ENCODE data around the gene NCR3LG1.

NCR3LG1 gene

DNA sequence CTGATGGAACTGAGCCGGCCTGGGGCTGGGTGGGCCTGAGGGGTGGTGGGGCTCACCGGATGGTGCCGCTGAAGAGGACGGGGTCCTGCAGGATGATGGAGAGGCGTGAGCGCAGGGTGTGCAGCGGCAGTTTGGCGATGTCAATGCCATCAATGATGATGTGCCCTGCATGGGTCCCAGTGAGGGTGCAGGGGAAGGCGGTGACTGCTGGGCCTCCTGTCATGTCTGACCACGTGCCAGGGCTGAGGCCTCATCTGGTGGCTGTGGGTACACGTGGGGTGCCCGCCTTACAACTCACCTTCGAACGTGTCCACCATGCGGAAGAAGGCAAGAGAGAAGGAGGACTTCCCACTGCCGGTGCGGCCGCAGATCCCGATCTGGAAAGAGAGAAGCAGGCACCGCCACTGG, 44.0 kb downstream of the NCR3LG1 start:
- no peak for DNase-seq

DNA sequence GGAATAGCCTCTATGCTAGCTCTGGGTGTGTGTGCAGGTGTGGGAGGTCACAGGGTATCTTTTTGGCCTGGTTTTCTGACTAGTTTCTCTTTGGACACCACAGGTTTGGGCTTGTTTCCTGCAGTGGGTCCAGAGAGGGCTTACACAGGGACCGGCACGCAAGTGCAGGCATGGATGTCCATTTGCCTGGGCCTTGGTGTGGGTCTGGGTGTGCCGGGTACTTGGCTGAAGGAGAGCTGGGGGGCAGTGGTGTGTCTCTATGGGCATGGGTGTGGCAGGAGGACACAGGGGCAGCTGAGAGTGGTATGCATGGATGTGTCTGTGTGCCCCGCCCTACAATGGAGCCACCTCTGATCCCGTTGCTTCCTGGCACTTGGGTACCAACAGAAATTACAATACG, 44.4 kb downstream of the NCR3LG1 start:
- DNase-seq, result no peak

DNA sequence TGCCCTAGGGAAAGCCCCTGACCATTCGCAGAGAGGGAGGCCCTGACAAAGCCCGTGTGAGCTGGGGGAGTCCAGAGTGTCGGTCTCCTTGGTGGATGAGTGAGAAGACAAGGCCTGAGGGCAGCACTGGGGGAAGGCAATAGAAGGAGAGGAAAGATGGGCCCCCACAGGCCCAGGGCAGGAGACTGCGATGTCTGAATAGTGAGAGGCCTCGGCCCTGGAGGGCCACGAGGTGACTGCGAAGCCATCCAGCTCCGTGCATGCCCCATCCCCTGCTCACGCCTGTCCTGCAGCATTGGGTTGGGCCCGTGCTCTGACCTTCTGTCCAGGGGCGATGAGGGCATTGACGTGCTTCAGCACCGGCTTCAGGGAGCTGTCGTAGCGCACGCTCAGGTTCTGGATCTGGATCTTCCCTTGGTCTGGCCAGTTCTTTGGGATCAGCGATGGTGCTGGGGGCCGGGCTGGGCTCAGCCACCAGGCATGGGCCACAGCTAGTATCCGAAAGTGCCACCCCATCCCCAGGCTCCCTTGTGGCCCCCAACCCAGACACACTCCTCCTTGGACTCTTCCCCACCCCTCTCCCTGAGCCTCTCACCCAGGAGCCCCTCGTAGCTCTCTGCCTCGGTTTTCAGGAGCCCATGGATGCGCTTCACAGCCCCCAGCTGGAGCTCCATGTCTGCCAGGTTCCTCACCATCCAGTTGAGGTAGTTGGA, 45.2 kb downstream of the NCR3LG1 start:
- DNase-seq, result no peak

DNA sequence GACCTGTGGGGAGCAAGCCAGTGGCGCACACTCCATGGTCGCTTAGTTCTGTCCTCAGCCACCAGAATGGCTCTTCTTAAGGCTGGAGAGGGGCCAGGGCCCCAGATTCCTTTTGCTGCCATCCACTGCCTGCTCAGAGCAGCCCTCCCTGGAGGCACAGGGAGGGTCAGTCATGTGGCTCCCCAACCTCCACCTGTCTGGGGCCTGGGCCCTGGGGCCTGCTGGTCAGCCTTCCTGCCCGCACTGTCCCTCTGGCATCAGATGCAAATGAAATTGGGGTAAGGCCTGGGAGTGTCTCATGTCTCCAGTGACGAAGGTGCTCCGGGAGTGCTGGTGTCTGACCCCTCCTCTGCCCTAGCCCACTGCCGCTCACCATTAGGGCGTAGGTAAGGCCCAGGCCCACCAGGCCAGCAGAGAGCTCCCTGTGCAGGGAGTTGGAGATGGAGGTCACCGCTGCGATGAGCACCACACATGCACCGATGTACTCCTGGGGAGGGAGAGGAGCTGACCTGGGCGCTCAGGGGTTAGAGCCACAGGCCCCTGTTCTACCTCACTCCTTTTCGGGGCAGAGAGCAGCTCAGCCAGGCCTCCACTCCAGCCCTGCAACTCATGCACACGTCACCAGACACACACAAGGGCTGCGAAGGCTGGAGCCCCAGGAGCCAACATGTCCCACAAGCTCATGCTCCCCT, 45.9 kb downstream of the NCR3LG1 start:
- DNase-seq, result no peak

DNA sequence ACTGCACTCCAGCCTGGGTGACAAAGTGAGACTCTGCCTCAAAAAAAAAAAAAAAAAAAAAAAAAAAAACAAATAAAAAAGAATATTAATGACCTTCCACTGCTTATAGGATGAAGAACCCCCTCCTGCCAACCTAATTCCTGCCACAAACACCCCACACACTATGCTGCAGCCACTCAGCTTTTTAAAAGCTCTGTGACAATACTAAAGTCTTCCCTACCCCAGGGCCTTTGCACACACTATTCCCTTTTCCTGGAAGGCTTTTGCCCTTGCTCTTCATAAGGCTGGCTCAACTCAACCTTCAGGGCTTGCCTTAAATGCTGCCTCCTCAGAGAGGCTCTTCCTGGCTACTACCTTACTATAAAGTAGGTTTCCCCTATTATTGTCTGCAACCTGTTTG, 47.6 kb downstream of the NCR3LG1 start:
- DNase-seq, result no peak

DNA sequence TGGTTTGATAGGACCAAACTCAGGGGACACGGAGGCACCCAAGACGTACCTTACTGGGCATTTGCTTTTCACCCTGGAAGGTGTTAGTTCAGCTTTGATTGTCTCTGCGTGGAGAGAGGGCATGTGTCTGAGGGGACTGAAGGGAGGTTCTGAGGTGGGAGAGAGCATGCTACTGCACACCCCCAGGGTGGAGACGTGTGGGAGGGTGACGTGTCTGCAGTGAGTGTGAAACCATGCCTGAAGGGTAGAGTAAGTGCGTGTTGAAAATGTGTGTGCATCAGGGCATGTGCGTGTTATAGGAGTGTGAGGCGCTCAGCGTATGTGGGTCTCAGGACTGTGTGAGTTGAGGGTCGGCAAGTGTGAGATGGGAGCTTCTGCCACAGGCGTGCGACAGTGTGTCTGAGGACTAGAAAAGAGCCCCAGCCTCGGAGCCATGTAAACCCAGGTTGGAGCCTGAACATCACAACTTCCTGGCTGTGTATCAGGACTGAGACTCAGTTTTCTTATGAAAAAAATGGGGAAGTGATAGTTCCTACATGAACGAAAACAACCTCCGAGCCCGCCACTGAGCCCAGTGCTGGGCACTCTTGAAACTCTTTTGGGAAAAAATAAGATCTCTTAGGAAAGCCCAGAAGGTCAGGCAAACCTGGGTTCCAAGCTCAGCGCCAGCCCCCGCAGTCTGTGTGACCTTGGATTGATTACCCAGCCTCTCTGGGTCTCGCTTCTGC, 48.6 kb downstream of the NCR3LG1 start:
- no peak for DNase-seq

DNA sequence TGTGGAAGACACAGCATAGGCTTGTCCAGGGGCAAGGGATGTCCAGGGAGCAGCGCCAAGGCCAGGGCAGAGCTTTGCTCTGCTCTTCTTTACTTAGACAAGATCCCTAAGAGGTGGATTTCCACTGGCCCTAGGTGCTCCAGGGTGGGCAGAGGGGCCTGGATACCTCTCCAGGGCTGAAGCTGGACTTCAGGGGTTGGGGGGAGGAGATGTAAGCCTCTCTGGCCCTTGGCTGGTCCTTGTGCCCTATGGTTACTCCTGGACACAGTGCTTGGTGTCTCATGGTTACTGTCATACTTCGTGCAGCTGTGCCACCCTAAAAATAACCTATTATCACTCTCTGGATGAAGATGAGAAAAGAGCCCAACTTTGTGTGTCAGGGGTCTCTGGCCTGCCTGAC, 49.7 kb downstream of the NCR3LG1 start:
- no peak for DNase-seq

DNA sequence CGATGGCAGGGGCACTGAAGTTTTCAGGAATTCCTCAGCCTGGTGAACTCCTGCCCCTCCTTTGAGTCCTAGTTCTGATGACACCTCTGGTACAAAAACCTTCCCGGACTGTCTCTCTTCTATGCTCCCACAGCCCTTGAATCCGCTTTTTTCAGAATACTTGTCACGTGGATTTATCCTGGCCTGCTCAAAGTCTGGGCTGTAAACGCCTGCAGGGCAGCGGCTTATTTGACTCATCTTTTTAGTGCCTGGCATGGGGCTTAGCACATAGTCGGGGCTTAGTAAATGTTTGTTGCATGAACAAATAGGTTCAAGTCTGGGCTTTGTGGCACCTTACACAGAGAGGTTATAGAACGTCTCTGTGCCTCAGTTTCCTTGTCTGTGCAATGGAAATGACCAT, 50.2 kb downstream of the NCR3LG1 start:
- no peak for DNase-seq

DNA sequence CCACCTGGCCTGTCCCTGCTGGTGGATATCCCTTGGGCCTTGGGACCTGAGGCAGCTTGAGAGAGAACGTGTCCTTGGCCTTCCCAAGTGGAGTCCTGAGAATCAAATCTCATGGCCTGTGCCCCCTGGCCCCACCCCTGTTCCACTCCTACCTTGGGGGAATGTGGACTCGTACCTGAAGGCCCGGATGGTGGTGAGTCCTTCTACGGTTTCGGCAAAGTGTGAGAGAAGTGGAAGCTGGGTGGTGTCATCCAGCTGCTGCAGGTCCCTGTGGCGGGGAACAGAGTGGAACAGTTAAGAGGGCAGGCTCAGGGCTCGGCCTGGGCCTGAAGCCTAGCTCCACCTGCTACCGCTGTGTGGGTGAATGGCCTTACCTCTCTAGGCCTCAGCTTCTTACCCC, 50.9 kb downstream of the NCR3LG1 start:
- DNase-seq, result no peak

DNA sequence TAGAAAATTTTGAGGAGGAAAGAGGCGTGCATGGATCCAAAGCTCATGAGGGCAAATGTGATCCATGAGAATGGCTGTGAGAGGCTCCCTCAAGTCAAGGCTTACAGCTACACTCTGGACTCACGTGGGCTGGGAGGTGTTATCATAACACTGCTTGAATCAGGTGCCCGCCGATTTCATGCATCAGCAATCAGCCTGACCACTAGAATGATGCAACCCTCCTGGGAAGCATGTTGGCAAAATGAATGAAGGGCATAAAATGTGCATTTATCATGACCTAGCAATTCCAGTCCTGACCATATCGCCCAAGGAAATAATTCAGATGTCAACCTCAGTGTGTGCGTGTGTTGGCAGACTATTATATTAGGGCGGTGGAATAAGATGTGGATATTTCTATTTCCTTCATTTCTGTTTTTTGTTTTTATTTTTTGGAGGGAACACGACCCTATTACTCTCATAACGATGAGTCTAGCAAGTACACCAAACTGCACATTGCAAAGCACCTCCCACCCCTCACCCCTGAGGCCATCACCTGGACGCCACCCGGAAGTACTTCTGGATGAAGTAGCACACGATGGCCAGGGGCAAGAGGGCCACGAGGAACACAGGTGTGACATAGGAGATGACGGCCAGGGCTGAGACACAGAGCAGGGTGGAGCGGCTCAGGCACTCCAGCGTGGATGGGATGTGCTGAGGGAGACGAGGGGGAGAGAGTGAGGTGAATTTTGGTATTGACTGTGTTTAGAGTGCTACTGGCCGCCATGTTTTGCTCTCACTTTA, 52.6 kb downstream of the NCR3LG1 start:
- no peak for DNase-seq

DNA sequence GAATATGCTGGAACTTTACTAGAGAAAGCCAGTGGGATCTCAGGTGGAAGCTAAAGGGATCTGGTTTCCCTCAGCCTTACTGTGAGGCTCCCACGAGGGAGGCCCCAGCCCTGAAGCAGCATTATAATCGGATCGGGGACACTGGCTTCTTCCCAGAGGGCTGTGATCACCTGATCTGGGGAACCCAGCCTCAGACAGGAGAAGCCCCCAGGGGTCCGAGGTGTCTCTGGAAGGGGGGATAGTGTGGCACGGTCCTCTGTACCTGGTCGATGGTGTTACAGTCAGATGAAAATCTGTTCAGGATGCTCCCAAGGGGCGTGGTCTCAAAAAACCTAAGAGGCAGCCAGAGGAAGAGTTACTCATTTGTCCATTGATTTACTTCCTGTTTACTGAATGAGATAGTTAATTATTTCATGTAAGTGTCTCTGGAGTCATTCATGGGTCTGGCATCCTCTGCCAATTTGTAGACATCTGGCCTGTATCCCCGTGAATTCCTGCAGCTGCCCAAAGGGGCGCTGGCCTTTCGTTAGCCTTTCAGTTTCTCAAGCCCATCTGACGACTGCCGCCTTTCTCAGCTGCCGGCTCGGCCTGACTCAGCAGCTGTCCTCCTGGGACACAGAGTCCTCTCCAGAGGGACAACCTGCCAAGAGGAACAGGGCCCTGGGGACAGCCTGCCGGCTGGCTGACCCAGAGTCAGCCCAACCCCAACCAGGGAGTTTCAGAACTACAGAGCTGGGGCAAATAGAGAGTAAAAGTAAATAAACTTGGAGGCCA, 53.8 kb downstream of the NCR3LG1 start:
- no peak for DNase-seq

DNA sequence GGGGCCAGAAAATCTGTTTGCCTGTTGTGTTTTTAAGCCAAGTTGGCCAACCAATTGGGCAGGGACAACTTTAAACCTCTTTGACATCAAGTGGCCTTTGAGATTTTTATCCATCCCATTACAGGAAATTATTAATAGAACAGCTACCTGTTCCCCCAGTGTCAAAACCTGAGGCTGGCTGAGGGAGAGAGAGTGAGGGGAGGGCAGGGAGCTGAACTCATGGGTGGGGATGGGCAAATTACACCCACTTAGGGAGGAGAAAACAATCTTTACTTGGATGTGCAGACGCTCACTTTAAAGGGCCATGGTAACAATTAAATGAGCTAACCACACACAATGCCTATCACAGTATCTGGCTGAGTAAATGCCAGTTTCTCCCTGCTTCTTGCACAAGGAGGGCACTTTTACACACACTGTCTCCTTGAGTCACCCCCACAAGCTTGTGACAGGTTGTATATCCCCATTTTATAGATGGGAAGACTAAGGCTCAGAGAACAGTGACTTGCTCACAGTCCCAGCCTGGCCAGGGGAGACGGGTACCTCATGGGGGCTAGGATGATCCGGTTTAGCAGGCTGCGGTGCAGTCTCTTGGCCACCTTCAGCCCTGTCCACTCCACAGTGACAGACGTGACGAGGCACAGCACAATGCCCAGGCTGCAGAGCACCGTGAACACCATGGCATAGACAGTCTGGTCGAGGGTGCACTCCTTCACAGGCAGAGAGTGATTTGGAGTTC, 54.6 kb downstream of the NCR3LG1 start:
- no peak for DNase-seq

DNA sequence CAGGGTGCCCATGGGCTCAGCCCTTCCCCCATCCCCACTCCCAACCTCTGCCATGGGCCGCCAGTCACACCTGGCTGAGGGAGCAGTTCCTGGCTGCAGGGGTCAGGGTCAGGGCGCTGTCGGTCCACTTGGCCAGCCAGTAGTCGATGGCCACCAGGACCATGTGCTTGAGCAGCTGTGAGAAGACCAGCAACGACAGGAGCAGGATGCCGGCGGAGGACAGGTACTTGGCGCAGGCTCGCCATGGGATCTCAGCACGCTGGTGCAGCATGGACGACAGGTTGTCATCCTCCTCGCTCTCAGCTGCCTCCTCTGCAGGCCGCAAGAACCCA, 55.2 kb downstream of the NCR3LG1 start:
- no peak for DNase-seq

DNA sequence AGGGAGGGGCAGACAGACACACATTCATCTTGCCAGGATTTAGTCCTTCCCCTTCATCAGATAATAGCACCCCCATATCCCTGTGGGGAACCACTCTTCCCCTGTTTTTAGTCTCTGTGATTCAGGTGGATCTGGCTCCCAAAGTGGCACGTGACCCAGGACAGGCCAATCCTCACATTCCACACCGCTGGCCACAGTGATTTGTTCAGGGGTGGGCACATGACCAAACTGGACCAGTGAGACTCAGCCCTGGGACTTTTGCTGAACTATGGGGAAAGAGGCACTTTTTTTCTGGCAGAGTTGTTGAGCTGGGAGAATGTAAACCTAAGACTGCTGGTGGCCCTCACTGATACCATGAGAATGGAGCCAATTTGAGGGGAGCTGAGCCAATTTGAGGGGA, 56.0 kb downstream of the NCR3LG1 start:
- no peak for DNase-seq

DNA sequence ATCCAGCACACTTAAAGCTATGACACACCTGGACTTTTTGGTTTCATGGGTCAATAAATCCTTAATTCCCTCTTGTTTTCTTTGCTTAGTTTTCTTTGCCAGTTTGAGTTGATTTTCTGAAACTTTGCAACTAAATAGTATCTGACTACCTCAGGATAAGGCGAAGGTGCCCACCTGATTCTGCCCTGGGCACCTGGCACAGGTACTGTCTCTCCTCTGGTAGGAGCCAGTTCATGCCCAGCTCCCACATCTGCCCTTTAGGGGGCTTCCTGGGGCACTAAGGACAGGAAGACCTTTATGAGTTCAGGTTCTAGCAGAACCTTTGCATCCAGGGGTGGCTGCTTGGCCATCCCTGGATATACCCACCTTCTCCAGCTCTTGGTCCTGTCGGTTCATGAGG, 56.4 kb downstream of the NCR3LG1 start:
- DNase-seq, result no peak

DNA sequence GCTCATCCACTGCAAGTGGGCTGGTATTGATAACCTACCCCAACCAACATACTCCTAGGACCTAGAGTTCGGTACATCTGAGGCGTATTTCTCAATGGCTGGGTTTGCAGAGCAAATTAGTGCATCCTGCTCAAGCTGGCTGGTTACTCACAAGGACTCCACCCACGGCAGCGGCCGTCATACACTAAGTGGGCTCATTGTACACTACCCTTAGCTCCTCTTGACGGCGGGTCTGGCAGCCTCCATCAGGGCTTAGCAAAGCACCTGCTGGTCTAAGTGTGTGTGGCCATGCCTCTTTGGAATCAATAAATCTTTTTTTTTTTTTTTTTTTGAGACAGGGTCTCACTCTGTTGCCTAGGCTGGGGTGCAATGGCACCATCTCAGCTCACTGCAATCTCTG, 57.0 kb downstream of the NCR3LG1 start:
- DNase-seq, result no peak

DNA sequence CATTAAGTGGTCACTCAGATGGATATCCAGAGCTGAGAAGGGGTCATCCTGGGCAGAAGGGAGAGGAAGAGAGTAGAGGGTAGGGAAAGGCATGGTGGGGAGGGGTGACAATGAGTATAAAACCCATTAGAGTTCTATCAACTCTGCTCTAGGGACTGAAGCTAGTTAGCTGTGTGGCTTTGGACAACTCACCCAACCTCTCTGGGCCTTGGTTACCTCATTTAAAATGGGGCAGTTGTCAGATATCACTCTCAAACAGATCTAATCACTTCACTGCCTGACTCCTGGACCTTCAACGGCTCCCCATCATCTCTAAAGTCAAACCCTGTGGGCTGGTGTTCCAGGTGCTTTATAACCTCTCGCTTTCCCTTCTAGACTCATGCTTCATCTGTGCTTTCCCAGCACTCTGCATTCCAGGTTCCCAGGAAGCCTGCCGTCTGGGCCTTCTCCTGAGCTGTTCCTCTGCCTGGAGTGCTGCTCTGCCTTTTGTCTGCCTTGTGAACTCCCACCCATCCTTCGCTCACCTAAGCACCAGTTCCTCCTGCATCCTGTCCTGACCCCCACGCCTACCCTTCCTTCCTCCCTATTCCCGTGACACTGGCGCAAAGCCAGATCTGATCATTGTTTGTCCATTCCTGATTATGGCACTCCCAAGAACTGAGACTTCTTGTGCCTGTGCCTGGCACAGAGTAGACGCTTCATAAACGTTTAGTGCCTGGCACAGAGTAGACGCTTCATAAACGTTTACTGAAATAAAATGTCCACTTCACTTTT, 59.2 kb downstream of the NCR3LG1 start:
- DNase-seq, result no peak

DNA sequence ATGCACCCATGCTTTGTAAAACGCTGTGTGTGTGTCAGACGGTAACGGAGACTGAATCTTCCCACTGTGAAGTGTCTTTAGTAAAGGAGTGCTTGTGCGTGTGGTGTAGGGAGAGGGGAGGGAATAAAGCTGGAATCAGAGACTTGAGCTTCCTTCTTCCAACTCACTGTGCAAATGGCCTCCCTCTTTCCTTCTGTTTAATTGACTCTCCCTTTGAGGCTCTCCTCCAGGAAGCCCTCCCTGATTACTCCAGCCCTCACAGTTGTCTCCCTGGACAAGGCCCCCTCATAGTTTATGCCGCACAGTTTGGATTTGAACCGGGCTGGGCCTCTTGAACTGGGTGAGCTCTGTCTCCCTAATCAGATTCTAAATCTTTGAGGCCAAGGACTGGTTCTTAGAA, 59.8 kb downstream of the NCR3LG1 start:
- no peak for DNase-seq

DNA sequence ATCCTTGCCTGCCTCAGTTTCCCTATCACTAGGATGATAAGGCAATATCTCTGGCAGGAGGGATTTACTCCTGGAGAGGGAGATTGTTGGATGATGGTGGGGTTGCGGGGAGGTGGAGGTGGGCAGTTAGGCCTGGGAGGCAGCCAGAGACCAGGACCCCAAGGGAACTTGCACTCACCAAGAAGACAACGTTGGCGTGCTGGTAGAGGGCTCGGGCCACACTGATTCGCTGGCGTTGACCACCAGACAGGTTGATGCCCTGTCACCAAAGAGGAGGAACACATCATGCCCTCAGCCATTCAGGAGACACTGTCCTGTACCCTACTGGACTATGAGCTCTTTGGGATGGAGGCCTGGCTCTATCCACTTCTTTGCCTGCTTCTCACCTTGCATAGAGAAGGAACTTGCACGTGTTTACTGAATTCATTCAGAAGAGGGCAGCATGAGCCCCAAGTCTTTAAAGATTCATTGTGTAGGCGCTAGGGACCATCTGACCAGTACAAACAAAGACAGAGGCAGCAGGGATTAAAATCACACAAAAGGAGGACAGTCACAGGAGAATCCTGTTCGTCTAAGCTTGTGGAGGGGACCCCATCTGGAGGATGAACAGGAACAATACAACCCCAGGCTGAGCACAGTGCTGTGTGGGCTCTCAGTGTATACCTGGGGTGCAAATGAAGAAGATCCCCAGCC, 61.0 kb downstream of the NCR3LG1 start:
- no peak for DNase-seq

Data from NCI-H1048 (cell line).